K562 (cell line): ENCODE results near the gene LRRC7. TPM values are rescaled to one million over a fixed set of nuclear protein-coding genes. Genes with fewer than 3 reads are reported as not detected.

Source experiments
- BCL6 ChIP-seq: fragments of 250-450 bp; sonication (Bioruptor Pico); IDR thresholded peaks from 2 replicates; pipeline ENCODE4 v1.4.0; 2020
- C11orf30 ChIP-seq: fragments of 450-650 bp; IDR thresholded peaks from 2 replicates; pipeline ENCODE4 v1.6.1; 2016; ENCODE audit warnings: low read depth, mild to moderate bottlenecking
- ETS2 ChIP-seq: IDR thresholded peaks from 2 replicates; pipeline ENCODE4 v1.6.1; 2016; ENCODE audit warnings: borderline replicate concordance, missing genetic modification characterization, mild to moderate bottlenecking, moderate library complexity, missing compliant biosample characterization; ENCODE audit not compliant: poor library complexity, severe bottlenecking
- FOXA1 ChIP-seq: fragments of 450-650 bp; IDR thresholded peaks from 2 replicates; pipeline ENCODE4 v1.6.1; 2016; ENCODE audit warnings: mild to moderate bottlenecking, borderline replicate concordance
- FOXJ3 ChIP-seq: sonication (generic); formaldehyde crosslinking; IDR thresholded peaks from 2 replicates; pipeline ENCODE4 v1.4.0; 2020; ENCODE audit warnings: mild to moderate bottlenecking, missing genetic modification reagents
- FUS ChIP-seq: fragments of 200-400 bp; formaldehyde crosslinking; optimal IDR thresholded peaks from 2 replicates; pipeline ENCODE3; 2017; ENCODE audit warnings: low read depth, low read length
- GTF2E2 ChIP-seq: fragments of 200-800 bp; sonication (Bioruptor generic); IDR thresholded peaks from 2 replicates; pipeline ENCODE4 v1.6.1; 2016; ENCODE audit warnings: missing genetic modification characterization, missing compliant biosample characterization
- KLF13 ChIP-seq: fragments of 450-650 bp; IDR thresholded peaks from 2 replicates; pipeline ENCODE4 v1.6.1; 2016; ENCODE audit warnings: missing genetic modification characterization, low read depth, mild to moderate bottlenecking, missing compliant biosample characterization, moderate library complexity, borderline replicate concordance
- MLLT1 ChIP-seq, 2 experiments: fragments of 450-650 bp; IDR thresholded peaks; 2 replicates each; pipeline ENCODE4 v1.6.1; 2016
- MTA1 ChIP-seq: fragments of 450-650 bp; IDR thresholded peaks from 2 replicates; pipeline ENCODE4 v1.6.1; 2017; ENCODE audit warnings: borderline replicate concordance
- NCOA1 ChIP-seq: fragments of 450-650 bp; IDR thresholded peaks from 2 replicates; pipeline ENCODE4 v1.6.1; 2016; ENCODE audit warnings: low read depth
- NEUROD1 ChIP-seq: fragments of 150-350 bp; IDR thresholded peaks from 2 replicates; pipeline ENCODE4 v1.6.1; 2014; ENCODE audit warnings: borderline replicate concordance, low read length, low read depth; ENCODE audit not compliant: partially characterized antibody
- NFIX ChIP-seq: fragments of 250-450 bp; sonication (Bioruptor Pico); IDR thresholded peaks from 2 replicates; pipeline ENCODE4 v1.4.0; 2020; ENCODE audit warnings: low read depth, mild to moderate bottlenecking, moderate library complexity
- RAD21 ChIP-seq, 2 experiments: fragments of 250-450 bp in 1 of 2; fragments of 450-650 bp in 1 of 2; sonication (Bioruptor Pico) in 1 of 2; formaldehyde crosslinking in 1 of 2; IDR thresholded peaks in 1 of 2; conservative IDR thresholded peaks in 1 of 2; 2 replicates each; pipeline versions ENCODE4 v1.4.0 to v1.8.0; 2020 to 2022; ENCODE audit warnings: mild to moderate bottlenecking in 2 of 2, moderate library complexity in 1 of 2
- RUNX1 ChIP-seq: sonication (generic); IDR thresholded peaks from 2 replicates; pipeline ENCODE4 v1.6.1; 2016; ENCODE audit warnings: antibody characterized with exemption, low read depth
- SRSF7 ChIP-seq: fragments of 200-400 bp; formaldehyde crosslinking; optimal IDR thresholded peaks from 2 replicates; pipeline ENCODE3; 2017; ENCODE audit warnings: mild to moderate bottlenecking, low read depth, low read length
- YY1 ChIP-seq, 3 experiments: IDR thresholded peaks; 2 replicates each; pipeline ENCODE4 v1.6.1; 2011; ENCODE audit warnings: low read length in 2 of 3, mild to moderate bottlenecking in 2 of 3, moderate library complexity in 2 of 3, borderline replicate concordance in 1 of 3, control low read depth in 1 of 3, low read depth in 1 of 3; ENCODE audit not compliant: insufficient read depth in 3 of 3, insufficient replicate concordance in 2 of 3, control insufficient read depth in 1 of 3, insufficient read length in 1 of 3; ENCODE audit errors: extremely low read depth in 1 of 3
- ZFX ChIP-seq: sonication (generic); formaldehyde crosslinking; IDR thresholded peaks from 2 replicates; pipeline ENCODE4 v1.8.0; 2022; ENCODE audit warnings: mild to moderate bottlenecking, missing genetic modification reagents, moderate library complexity
- ZKSCAN8 ChIP-seq: fragments of 200-800 bp; sonication (Bioruptor generic); IDR thresholded peaks from 2 replicates; pipeline ENCODE4 v1.6.1; 2016; ENCODE audit warnings: missing genetic modification characterization, missing compliant biosample characterization
- ZNF212 ChIP-seq: fragments of 450-650 bp; formaldehyde crosslinking; IDR thresholded peaks from 2 replicates; pipeline ENCODE4 v1.4.0; 2020; ENCODE audit warnings: mild to moderate bottlenecking
- ZNF217 ChIP-seq: sonication (generic); formaldehyde crosslinking; IDR thresholded peaks from 2 replicates; pipeline ENCODE4 v1.8.0; 2022; ENCODE audit warnings: mild to moderate bottlenecking, missing genetic modification reagents
- ZNF444 ChIP-seq: fragments of 250-450 bp; sonication (Bioruptor Pico); IDR thresholded peaks from 2 replicates; pipeline ENCODE4 v1.4.0; 2020; ENCODE audit warnings: mild to moderate bottlenecking, moderate library complexity
- ZSCAN29 ChIP-seq: fragments of 450-650 bp; IDR thresholded peaks from 2 replicates; pipeline ENCODE4 v1.6.1; 2017
- polyA plus RNA-seq, 8 experiments: library from polyadenylated mRNA; depleted of rRNA in 4 of 8; stranded (reverse) in 5 of 8; unstranded in 3 of 8; fragments of >200 nt; fragmentation: Nextera tagmentation in 2 of 8; fragmentation: Illumina TruSeq in 1 of 8; extraction: Ambion mirVana in 2 of 8; extraction: Trizol in 1 of 8; gene quantifications; 2 replicates each; pipeline versions ENCODE4 v1.2.1 to v1.2.3, GENCODE V29; 2011 to 2014; ENCODE audit warnings: inconsistent platforms in 1 of 8, missing spikeins in 1 of 8
- total RNA-seq, 7 experiments: library from RNA; depleted of rRNA in 6 of 7; stranded (reverse); fragments of >200 nt in 6 of 7; fragmentation: Illumina TruSeq in 2 of 7; extraction: Trizol in 2 of 7; gene quantifications; 2 replicates each; pipeline versions ENCODE4 v1.2.1 to v1.2.3, GENCODE V29; 2011 to 2021; ENCODE audit warnings: low replicate concordance in 1 of 7
- TF ChIP-seq, protein P1 (sequence below): fragments of 450-650 bp; IDR thresholded peaks from 2 replicates; pipeline ENCODE4 v1.6.1; 2014; ENCODE audit warnings: low read depth, mild to moderate bottlenecking, moderate library complexity, borderline replicate concordance

LRRC7 gene
- total and polyA plus RNA-seq, 9 of the 15 experiments (the other 6 are each of a cell fraction or from before 2014, with no cell fraction given), result 0.09 to 0.94 (median 0.49) TPM

- TF ChIP-seq NEUROD1 (no peak), ETS2 (tag) (no peak), YY1 (IDR thresholded peaks at IDR 0.05; ENCODE audit: borderline replicate concordance in 1 of 3, control insufficient read depth in 1 of 3, extremely low read depth in 1 of 3, insufficient read depth in 3 of 3, insufficient read length in 1 of 3, insufficient replicate concordance in 2 of 3, low read depth in 1 of 3, low read length in 2 of 3) (no peak), ZNF217 (no peak), ZNF212 (no peak), C11orf30 (peak; percentile 92), FOXJ3 (CRISPR knock-in tag) (no peak), GTF2E2 (tag) (peak; percentile 88; the same call in 1 of the 2 replicates), FUS (no peak), KLF13 (tag) (no peak; the same call in 1 of the 2 replicates), ZNF444 (CRISPR knock-in tag) (peak; percentile 5; the same call in 1 of the 2 replicates), RAD21 (CRISPR knock-in tag; conservative IDR thresholded peaks at IDR 0.05 in 1 of 2, IDR thresholded peaks at IDR 0.05 in 1 of 2) (no peak; a peak in 1 of 4 replicates), NFIX (CRISPR knock-in tag) (no peak), FOXA1 (no peak), ZFX (CRISPR knock-in tag) (no peak), ZSCAN29 (no peak), MLLT1 (IDR thresholded peaks at IDR 0.05) (no peak), NCOA1 (no peak), BCL6 (CRISPR knock-in tag) (0 out of 2 replicates have a peak, but pooled peaks have one; percentile 23), MTA1 (no peak), SRSF7 (no peak), RUNX1 (no peak), ZKSCAN8 (peak; percentile 85)
- TF ChIP-seq, protein P1, sequence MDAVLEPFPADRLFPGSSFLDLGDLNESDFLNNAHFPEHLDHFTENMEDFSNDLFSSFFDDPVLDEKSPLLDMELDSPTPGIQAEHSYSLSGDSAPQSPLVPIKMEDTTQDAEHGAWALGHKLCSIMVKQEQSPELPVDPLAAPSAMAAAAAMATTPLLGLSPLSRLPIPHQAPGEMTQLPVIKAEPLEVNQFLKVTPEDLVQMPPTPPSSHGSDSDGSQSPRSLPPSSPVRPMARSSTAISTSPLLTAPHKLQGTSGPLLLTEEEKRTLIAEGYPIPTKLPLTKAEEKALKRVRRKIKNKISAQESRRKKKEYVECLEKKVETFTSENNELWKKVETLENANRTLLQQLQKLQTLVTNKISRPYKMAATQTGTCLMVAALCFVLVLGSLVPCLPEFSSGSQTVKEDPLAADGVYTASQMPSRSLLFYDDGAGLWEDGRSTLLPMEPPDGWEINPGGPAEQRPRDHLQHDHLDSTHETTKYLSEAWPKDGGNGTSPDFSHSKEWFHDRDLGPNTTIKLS, result no peak
Measured at GRCh38 chr1:70041317-70042045, 473.8 kb downstream of the LRRC7 start (continued).
